Uterus (tissue), 4 donors: ENCODE results near the gene CDKN2AIP. TPM values are rescaled to one million over a fixed set of nuclear protein-coding genes. Genes with fewer than 3 reads are reported as not detected.
A peak's percentile ranks its signal among the peaks of the same experiment; 100 is the strongest.

ENCODE experiments used
- DNase-seq, 2 donors: peaks; one replicate each; pipeline ENCODE4 v3.0.0-alpha.2; 2019 to 2020
- H3K27ac ChIP-seq, 2 donors: fragments of 200-600 bp; sonication (generic); 1 replicate in 1 of 2; 2 replicates in 1 of 2; pipeline ENCODE4 v1.5.1; 2016 to 2018
- H3K27me3 ChIP-seq, 2 donors: fragments of 200-600 bp; sonication (generic); one replicate each; pipeline ENCODE4 v1.5.1; 2018 to 2019; ENCODE audit warnings: control low read depth in 1 of 2
- H3K36me3 ChIP-seq, 2 donors: fragments of 200-600 bp; sonication (generic); one replicate each; pipeline ENCODE4 v1.5.1; 2019; ENCODE audit warnings: control low read depth in 1 of 2
- H3K4me1 ChIP-seq, 2 donors: fragments of 200-600 bp; sonication (generic); one replicate each; pipeline ENCODE4 v1.5.1; 2018 to 2019; ENCODE audit warnings: control low read depth in 1 of 2
- H3K4me3 ChIP-seq, 2 donors: fragments of 200-600 bp; sonication (generic); 1 replicate in 1 of 2; 2 replicates in 1 of 2; pipeline ENCODE4 v1.5.1; 2018 to 2019; ENCODE audit warnings: mild to moderate bottlenecking in 1 of 2
- H3K9me3 ChIP-seq, 2 donors: fragments of 200-600 bp; sonication (generic); one replicate each; pipeline ENCODE4 v1.5.1; 2019; ENCODE audit warnings: control low read depth in 1 of 2
- POLR2A ChIP-seq, 2 donors: fragments of 450-650 bp; IDR thresholded peaks; one replicate each; pipeline ENCODE4 v1.6.1; 2016; ENCODE audit warnings: antibody characterized with exemption in 2 of 2, mild to moderate bottlenecking in 1 of 2, moderate library complexity in 1 of 2
- intact Hi-C: fragments of 100-400 bp; cut with DNase I; formaldehyde crosslinking; loops from one replicate; pipeline ENCODE4 v1.15.1; 2023; ENCODE audit warnings: low total_unique reads
- total RNA-seq, 4 donors: library from RNA; depleted of rRNA in 3 of 4; stranded (reverse); fragments of >200 nt in 3 of 4; gene quantifications; one replicate each; pipeline versions ENCODE4 v1.1.0 to v1.2.4, GENCODE V29; 2014 to 2023
- TF ChIP-seq, protein P1 (sequence below), 4 experiments: fragments of 200-600 bp in 2 of 4; fragments of 450-650 bp in 2 of 4; sonication (generic) in 2 of 4; IDR thresholded peaks; one replicate each; pipeline ENCODE4 v1.5.1; 2016 to 2019; ENCODE audit warnings: antibody characterized with exemption in 4 of 4, mild to moderate bottlenecking in 2 of 4, moderate library complexity in 1 of 4
- donor health status: DM: yes; HTN: yes; CAD: no.

The CDKN2AIP gene
- total RNA-seq, 4 donors from 2014 or later = 18.5 to 37.1 (median 23.9) TPM

DNA sequence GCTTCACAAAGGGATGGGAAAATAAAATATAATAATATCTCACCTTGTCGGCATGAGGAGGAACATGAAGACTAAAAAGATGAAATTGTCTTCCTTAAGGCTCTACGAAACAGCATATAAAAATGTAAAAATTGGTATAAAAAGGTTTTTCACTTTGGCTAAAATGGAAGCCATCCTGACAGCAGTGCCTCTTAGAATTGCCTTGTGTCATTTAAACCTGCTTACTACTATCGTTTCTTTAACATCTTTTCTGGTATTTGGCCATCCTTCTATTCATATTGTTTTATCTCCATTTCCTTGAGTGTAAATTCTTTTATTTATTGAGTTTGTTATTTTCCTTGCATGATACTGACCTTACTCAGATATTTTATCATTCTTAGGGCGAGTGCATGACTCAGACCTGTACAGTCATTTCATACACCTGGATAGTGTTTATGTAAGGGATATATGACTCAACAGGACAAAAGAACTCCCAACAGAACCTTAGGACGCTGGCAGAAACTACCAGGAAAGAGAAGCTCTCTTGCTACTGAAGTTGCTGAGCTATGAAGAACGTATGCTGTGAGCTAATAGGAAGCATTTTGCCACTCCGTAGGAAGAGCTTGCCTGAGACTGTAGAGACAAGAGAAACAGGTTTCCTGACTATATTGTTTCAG lies 5.8 kb upstream of the CDKN2AIP start:
- no peaks in the 10 kb centered on the region for H3K27me3 ChIP-seq
- H3K27ac ChIP-seq = no peak overlapping the region
- H3K4me1 ChIP-seq = no peaks in the 10 kb centered on the region
- H3K36me3 ChIP-seq = no peaks in the 10 kb centered on the region
- no peak for DNase-seq
- H3K9me3 ChIP-seq = no peaks in the 10 kb centered on the region
- TF ChIP-seq, protein P1, sequence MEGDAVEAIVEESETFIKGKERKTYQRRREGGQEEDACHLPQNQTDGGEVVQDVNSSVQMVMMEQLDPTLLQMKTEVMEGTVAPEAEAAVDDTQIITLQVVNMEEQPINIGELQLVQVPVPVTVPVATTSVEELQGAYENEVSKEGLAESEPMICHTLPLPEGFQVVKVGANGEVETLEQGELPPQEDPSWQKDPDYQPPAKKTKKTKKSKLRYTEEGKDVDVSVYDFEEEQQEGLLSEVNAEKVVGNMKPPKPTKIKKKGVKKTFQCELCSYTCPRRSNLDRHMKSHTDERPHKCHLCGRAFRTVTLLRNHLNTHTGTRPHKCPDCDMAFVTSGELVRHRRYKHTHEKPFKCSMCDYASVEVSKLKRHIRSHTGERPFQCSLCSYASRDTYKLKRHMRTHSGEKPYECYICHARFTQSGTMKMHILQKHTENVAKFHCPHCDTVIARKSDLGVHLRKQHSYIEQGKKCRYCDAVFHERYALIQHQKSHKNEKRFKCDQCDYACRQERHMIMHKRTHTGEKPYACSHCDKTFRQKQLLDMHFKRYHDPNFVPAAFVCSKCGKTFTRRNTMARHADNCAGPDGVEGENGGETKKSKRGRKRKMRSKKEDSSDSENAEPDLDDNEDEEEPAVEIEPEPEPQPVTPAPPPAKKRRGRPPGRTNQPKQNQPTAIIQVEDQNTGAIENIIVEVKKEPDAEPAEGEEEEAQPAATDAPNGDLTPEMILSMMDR (IDR thresholded peaks at IDR 0.05) = no peak
- TF ChIP-seq POLR2A (IDR thresholded peaks at IDR 0.05) = no peak
- intact Hi-C loops = no loop called here
- no peak overlapping the region for H3K4me3 ChIP-seq

DNA sequence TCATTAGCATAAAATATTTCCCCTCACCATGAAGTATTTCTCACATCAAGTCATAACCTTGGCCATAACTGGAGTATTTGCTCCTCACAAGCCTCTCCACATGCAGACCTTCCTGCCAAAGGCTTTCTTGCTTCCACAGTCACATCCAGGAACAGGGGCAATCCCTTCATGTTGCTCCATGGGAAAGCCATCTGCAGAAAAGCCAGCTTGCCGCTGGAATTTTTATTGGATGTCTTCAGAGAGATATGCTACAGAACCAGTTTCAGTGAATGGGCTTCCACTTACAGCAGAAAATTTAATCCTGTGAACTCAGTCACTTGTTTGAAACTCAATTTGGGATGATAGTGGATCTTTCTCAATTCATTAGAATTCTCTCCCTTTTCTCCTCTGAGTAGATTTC lies 3.2 kb upstream of the CDKN2AIP start:
- intact Hi-C loops = no loop called here
- H3K4me1 ChIP-seq = no peaks in the 10 kb centered on the region
- no peaks in the 10 kb centered on the region for H3K36me3 ChIP-seq
- H3K27ac ChIP-seq = no peak overlapping the region
- no peak for DNase-seq
- H3K4me3 ChIP-seq = no peak overlapping the region
- no peaks in the 10 kb centered on the region for H3K9me3 ChIP-seq
- TF ChIP-seq POLR2A (IDR thresholded peaks at IDR 0.05) = no peak
- TF ChIP-seq, protein P1 (IDR thresholded peaks at IDR 0.05) = no peak
- H3K27me3 ChIP-seq = no peaks in the 10 kb centered on the region

DNA sequence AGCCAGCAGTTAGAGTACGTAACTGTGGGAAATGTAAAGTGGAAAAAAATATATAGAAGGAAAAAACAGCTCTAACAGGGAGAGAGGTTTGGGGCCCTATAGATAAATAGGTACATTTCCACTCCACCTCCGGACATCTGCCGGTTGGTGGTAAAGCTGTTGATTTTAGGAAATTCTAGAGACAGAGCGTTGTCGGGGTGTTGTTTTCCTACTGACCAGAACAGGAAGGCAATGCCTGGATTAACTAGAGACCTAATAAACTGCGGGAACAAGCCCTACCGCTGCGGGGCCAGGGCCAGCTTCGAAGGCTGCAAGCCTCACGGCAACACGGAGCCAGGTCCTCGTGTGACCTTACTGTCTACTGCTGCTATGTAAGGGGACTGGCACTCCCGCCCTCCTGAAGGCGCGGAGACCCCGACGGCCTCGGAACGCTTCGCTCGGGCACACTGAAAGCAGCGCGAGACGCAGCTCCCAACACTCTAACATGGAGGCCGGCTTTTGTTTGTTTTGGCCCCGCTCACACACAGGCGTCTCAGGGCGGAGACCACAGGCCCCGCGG lies 702 bp upstream of the CDKN2AIP start:
- DNase-seq = peak in 1 of 2 donors; percentile 34
- Histone ChIP-seq H3K4me1 (peaks cover 6 to 12% of the 10 kb centered on the region in 2 donors), H3K27ac (peak overlapping the region; percentile 94 to 97)

DNA sequence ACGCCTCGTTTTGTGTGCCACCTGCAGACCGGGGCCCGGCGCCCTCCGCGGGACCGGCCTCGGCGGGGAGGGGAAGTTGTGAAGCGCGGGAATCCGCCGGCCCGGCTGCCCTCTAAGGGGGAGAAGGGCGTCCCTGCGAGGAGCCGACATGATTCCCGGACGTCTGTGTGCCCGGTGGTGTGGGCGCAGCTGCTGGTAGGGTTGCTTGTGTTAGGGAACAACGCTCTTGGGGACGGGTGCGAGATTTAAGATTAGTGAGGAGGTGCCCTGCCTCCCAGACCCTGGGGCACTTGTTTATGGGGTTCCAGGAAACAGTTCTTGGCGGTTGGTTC lies 627 bp downstream of the CDKN2AIP start:
- intact Hi-C loops = no loop called here
- DNase-seq = no peak
- H3K4me1 ChIP-seq = peaks cover 6 to 12% of the 10 kb centered on the region in 2 donors

More for the DNA sequence above, 702 bp upstream of the CDKN2AIP start:
- intact Hi-C loops = no loop called here
- no peaks in the 10 kb centered on the region for H3K36me3 ChIP-seq
- H3K27me3 ChIP-seq = no peaks in the 10 kb centered on the region
- TF ChIP-seq, protein P1 (IDR thresholded peaks at IDR 0.05) = no peak
- no peak for TF ChIP-seq POLR2A (IDR thresholded peaks at IDR 0.05)
- no peaks in the 10 kb centered on the region for H3K9me3 ChIP-seq
- H3K4me3 ChIP-seq = peak overlapping the region; percentile 73 to 81

DNA sequence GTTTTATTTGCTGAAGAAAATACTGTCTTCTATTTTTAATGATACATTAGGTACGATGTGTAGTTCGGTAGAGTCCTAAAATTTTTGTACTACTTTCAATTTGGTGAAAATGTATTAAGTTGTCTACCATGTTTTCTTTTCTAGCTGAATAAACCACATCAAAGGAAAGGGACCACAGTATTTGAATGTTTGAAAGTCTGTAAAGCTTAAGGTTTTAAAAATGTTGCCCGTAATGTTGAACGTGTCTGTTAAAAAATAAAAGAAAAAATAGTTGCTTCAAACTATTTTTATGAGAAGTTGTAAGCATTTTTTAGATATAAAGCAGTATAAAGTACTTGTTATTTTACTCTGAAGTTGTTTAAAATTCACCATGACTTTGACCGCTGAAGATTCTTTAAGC lies 3.2 kb downstream of the CDKN2AIP start:
- no peaks in the 10 kb centered on the region for H3K9me3 ChIP-seq
- peaks cover 6 to 12% of the 10 kb centered on the region in 2 donors for H3K4me1 ChIP-seq
- H3K27me3 ChIP-seq = no peaks in the 10 kb centered on the region
- no peak for TF ChIP-seq POLR2A (IDR thresholded peaks at IDR 0.05)
- TF ChIP-seq, protein P1 (IDR thresholded peaks at IDR 0.05) = no peak
- H3K36me3 ChIP-seq = no peaks in the 10 kb centered on the region
- H3K4me3 ChIP-seq = no peak overlapping the region
- H3K27ac ChIP-seq = no peak overlapping the region
- DNase-seq = no peak
- intact Hi-C loops = no loop called here

More for the DNA sequence above, 627 bp downstream of the CDKN2AIP start:
- Histone ChIP-seq H3K9me3 (no peaks in the 10 kb centered on the region), H3K36me3 (no peaks in the 10 kb centered on the region), H3K27me3 (no peaks in the 10 kb centered on the region), H3K4me3 (peak overlapping the region; percentile 73 to 81), H3K27ac (peak overlapping the region; percentile 94 to 97)
- TF ChIP-seq POLR2A (IDR thresholded peaks at IDR 0.05) = no peak
- TF ChIP-seq, protein P1 (IDR thresholded peaks at IDR 0.05) = no peak
